PFSK-1 (cell line): ENCODE results near the gene MRPL11. TPM values are rescaled to one million over a fixed set of nuclear protein-coding genes. Genes with fewer than 3 reads are reported as not detected.

Source experiments
- FOXP2 ChIP-seq: optimal IDR thresholded peaks from 2 replicates; pipeline ENCODE3; 2011; ENCODE audit warnings: borderline replicate concordance, control low read depth, inconsistent platforms; ENCODE audit not compliant: insufficient read depth; ENCODE audit errors: extremely low read length, extremely low read depth
- POLR2AphosphoS5 ChIP-seq: IDR thresholded peaks from 2 replicates; pipeline ENCODE4 v1.6.1; 2012; ENCODE audit warnings: low read depth, mild to moderate bottlenecking, control low read depth, low read length, moderate library complexity
- REST ChIP-seq, 2 experiments: IDR thresholded peaks; 2 replicates each; pipeline versions ENCODE4 v1.6.1 to v1.8.0; 2011 to 2012; ENCODE audit warnings: low read depth in 2 of 2, low read length in 2 of 2, control low read depth in 1 of 2, inconsistent platforms in 1 of 2, mild to moderate bottlenecking in 1 of 2, moderate library complexity in 1 of 2; ENCODE audit not compliant: insufficient read depth in 1 of 2
- SIN3A ChIP-seq: IDR thresholded peaks from 2 replicates; pipeline ENCODE4 v1.6.1; 2012; ENCODE audit warnings: mild to moderate bottlenecking, low read length, moderate library complexity, borderline replicate concordance; ENCODE audit not compliant: insufficient read depth
- TAF1 ChIP-seq: IDR thresholded peaks from 2 replicates; pipeline ENCODE4 v1.6.1; 2012; ENCODE audit warnings: low read length, control low read depth, borderline replicate concordance; ENCODE audit not compliant: insufficient read depth
- polyA plus RNA-seq: library from polyadenylated mRNA; unstranded; fragments of >200 nt; gene quantifications from one replicate; pipeline ENCODE4 v1.2.1, GENCODE V29; 2012; ENCODE audit warnings: low read depth, missing spikeins; ENCODE audit not compliant: insufficient read length

Gene MRPL11
- polyA plus RNA-seq, result 55.7 TPM

- TF ChIP-seq TAF1, result peak; percentile 90
- TF ChIP-seq FOXP2, result no peak
- peak; percentile 38; the same call in 1 of the 2 replicates for TF ChIP-seq POLR2AphosphoS5
- TF ChIP-seq REST (IDR thresholded peaks at IDR 0.05; ENCODE audit: insufficient read depth in 1 of 2, low read depth in 2 of 2, low read length in 2 of 2), result 0 out of 4 replicates have a peak, but pooled peaks of 1 of the 2 experiments have one; percentile 33
- peak; percentile 68; the same call in 1 of the 2 replicates for TF ChIP-seq SIN3A
Measured at GRCh38 chr11:66438504-66439466, at the start of gene MRPL11. Gene MRPL11, minus strand, starts transcription at chr11:66438848. Its CDS starts 94 bp downstream, at chr11:66438754.

DNA sequence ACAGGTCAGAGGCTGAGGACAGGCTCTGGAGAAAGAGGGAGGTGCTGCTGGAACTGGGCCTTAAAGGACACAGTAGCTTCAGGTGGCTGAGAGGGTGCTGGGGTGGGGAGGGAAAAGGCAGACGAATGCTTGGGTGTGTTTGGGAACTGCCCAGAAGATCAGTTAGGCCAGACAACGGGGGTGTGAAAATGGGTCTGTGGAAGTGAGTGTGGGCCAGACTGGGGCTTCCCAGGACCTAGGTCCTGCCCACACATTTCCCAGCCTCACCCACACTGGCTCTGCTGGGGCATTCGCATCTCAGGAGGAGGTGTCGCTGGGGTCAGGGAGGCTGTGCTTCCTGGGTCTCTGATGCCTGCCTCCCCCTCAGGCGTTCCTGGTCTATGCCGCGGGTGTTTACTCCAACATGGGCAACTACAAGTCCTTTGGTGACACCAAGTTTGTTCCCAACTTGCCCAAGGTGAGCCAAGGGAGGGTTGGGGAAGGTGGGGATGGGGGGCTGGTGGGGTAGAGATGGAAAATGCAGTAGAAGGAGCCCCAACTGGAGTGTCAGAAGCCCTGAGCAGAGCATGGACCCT lies 46.2 kb upstream of the MRPL11 start:
- TF ChIP-seq SIN3A (no peak), REST (IDR thresholded peaks at IDR 0.05; ENCODE audit: insufficient read depth in 1 of 2, low read depth in 2 of 2, low read length in 2 of 2) (no peak), TAF1 (no peak), POLR2AphosphoS5 (no peak), FOXP2 (no peak)

DNA sequence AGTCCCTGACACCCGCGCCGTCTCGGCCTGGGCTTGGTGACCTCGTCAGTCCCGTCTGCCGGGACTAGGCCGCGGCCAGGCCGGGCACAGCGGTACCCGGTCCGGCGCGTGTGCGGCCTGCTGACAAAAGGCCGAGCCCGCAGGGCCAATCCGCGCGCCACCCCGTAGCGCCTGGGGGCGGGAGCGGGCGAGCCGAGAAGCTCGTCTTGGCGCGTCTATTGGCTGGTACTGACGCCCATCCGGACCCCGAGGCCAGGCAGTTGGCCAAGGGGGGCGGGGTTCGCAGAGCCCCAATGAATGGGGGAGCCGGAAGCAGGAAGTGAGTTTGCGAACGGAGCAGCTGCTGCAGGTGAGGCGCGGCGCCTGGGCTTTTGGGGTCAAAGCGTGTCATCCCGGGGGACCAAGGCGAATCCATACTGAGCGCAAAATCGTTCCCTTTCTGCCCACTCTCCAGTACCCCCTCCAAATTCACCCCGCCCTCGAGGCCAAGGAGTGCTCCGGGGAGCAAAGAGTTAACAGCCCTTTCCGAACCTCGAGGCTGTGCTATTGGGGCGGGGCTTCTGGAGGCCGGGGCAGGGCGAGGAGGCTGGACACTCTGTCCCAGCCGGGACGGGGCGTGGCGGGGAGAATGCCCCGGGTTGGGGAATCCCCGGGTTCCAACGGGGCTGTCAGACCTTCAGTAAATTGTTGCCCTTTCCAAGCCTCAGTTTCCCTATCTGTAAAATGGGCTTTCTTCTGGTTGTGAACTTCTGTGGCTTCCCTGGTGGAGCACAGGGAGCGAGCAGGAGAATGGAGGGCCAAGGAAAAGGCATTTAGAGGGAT lies 41.7 kb upstream of the MRPL11 start, which contains the start of gene DPP3:
DPP3 (plus strand) TSS at position 318 of the 822 bp plus-strand sequence. CDS start 1,767 bp downstream, outside the sequence.
- TF ChIP-seq FOXP2 (peak; percentile 77), TAF1 (peak; percentile 81; the same call in 1 of the 2 replicates), POLR2AphosphoS5 (peak; percentile 82), REST (IDR thresholded peaks at IDR 0.05; ENCODE audit: insufficient read depth in 1 of 2, low read depth in 2 of 2, low read length in 2 of 2) (no peak; a peak in 1 of 4 replicates), SIN3A (peak; percentile 94; the same call in 1 of the 2 replicates)

DNA sequence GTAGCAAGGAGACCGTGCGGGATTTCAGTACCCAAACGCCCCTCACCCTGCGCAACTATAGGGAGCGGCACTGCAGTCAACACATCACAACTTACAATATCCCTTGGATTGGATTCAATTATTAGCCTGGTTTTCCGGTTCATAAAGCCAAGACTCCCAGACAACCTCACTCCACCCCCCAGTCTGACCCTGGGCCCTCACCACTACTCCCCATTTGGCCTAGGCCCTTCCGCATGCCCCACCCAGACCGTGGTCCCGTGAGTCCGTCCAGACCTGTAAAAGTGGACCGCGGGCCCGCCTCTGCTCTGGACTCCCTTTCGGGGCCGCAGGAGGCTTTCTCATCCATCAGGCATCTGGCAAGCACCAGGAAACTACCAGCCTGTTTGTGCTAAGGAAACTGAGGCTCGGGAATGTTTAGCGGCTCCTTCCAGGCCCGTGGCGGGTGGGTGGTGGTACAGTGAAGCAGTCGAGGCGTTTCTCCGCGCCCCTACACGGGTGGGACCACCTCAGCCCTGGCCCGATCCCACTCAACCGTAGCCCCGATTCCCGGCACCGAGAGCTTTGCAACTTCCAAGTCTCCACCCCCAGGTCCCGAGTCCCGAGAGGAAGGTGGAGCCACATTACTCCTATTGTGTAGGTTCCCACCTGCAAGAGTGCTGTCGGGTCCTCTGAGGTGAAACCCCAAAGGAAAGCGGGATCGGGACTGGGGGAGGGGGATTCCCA lies 40.9 kb upstream of the MRPL11 start:
- no peak for TF ChIP-seq FOXP2
- TF ChIP-seq SIN3A, result no peak; the same call in 1 of the 2 replicates
- no peak for TF ChIP-seq REST (IDR thresholded peaks at IDR 0.05; ENCODE audit: insufficient read depth in 1 of 2, low read depth in 2 of 2, low read length in 2 of 2)
- no peak for TF ChIP-seq POLR2AphosphoS5
